Psoas muscle (tissue), 8 donors: ENCODE data around the gene ATG5. TPM values are rescaled to one million over a fixed set of nuclear protein-coding genes. Genes with fewer than 3 reads are reported as not detected.
A peak's percentile ranks its signal among the peaks of the same experiment; 100 is the strongest.

ENCODE experiments used
- ATAC-seq, 4 donors: fragments of 200-7000 bp; cut with Tn5 transposase; one replicate each; pipeline ENCODE4 v1.9.1; 2020; ENCODE audit warnings: moderate library complexity in 3 of 4, mild to moderate bottlenecking in 2 of 4
- DNase-seq, 2 donors: peaks; one replicate each; pipeline ENCODE4 v3.0.0-alpha.2; 2020
- H3K27ac ChIP-seq: fragments of 200-600 bp; one replicate; pipeline ENCODE4 v1.8.0; 2022
- H3K27me3 ChIP-seq, 3 donors: fragments of 200-600 bp in 1 of 3; one replicate each; pipeline versions ENCODE4 v1.6.1 to v1.8.0; 2013 to 2022; ENCODE audit warnings: low read length in 2 of 3, mild to moderate bottlenecking in 2 of 3, moderate library complexity in 1 of 3; ENCODE audit not compliant: insufficient read depth in 3 of 3
- H3K36me3 ChIP-seq, 2 donors: fragments of 200-600 bp in 1 of 2; one replicate each; pipeline versions ENCODE4 v1.6.1 to v1.8.0; 2013 to 2022; ENCODE audit warnings: low read depth in 1 of 2, mild to moderate bottlenecking in 1 of 2, moderate library complexity in 1 of 2; ENCODE audit not compliant: insufficient read depth in 1 of 2
- H3K4me1 ChIP-seq: fragments of 200-600 bp; one replicate; pipeline ENCODE4 v1.8.0; 2022
- H3K4me3 ChIP-seq: fragments of 200-600 bp; one replicate; pipeline ENCODE4 v1.8.0; 2022; ENCODE audit warnings: mild to moderate bottlenecking
- H3K9me3 ChIP-seq: fragments of 200-600 bp; one replicate; pipeline ENCODE4 v1.8.0; 2022
- CTCF ChIP-seq: fragments of 200-600 bp; IDR thresholded peaks from one replicate; pipeline ENCODE4 v1.8.0; 2022; ENCODE audit warnings: antibody characterized with exemption
- WGBS, 3 donors: extraction: QIAGEN DNeasy Blood & Tissue Kit; methylation state at CpG; one replicate each; pipeline versions ENCODE4 v1.1.6 to v1.1.7; 2013; 5-methylcytosine and 5-hydroxymethylcytosine counted together
- intact Hi-C, 2 donors: fragments of 100-400 bp; cut with DNase I; formaldehyde crosslinking; loops; one replicate each; pipeline versions ENCODE4 v1.11.0 to v1.14.2; 2022
- polyA plus RNA-seq, 3 donors: library from polyadenylated mRNA; stranded (reverse); fragments of 200-250 nt; gene quantifications; one replicate each; pipeline ENCODE4 v1.2.3, GENCODE V29; 2013
- total RNA-seq, 4 donors: library from RNA; stranded (reverse); fragmentation: NEBNext Ultra II Directional in 2 of 4; extraction: Animal tissue kit (Norgen Biotek cat#: 25700) in 2 of 4; gene quantifications; one replicate each; pipeline versions ENCODE4 v1.2.1 to v1.2.4, GENCODE V29; 2021 to 2023
- donor health status: healthy with polysubstance abuse.
- donor health status: DM: no; HTN: no; CAD: no; lungs with moderate emphysema.
- donor health status: Bipolar disorder and iron deficiency.
- donor health status: healthy.
- donor health status: DM: yes; HTN: yes; CAD: no.
- donor health status: DM: no; HTN: no; CAD: no.
- donor health status: DM: no; HTN: no; CAD: no.
- donor health status: DM: yes; HTN: yes; CAD: no.

Gene ATG5
- total and polyA plus RNA-seq, 7 donors: 13.5 to 35.7 (median 19.5) TPM

GRCh38 chr6:106141441-106142237 lies 183.9 kb downstream of the ATG5 start:
- Histone ChIP-seq H3K4me1 (peaks cover 16% of the 10 kb centered on the region), H3K4me3 (no peak overlapping the region), H3K9me3 (no peaks in the 10 kb centered on the region), H3K27me3 (no peaks in the 10 kb centered on the region), H3K36me3 (no peaks in the 10 kb centered on the region), H3K27ac (no peak overlapping the region)
- TF ChIP-seq CTCF: no peak
- ATAC-seq: peak; percentile 79 to 98 (median 86)
- WGBS, 3 donors: 36 to 42% (median 38%) methylated on average over 9 of the region's 9 CpGs
- intact Hi-C loops: no loop called here
- no peak for DNase-seq

GRCh38 chr6:106138151-106138550 lies 187.4 kb downstream of the ATG5 start:
- DNase-seq (no peak), ATAC-seq (no peak)
- no peak overlapping the region for H3K27ac ChIP-seq
- no peaks in the 10 kb centered on the region for H3K27me3 ChIP-seq
- intact Hi-C loops: no loop called here
- 81 to 87% (median 86%) methylated on average over 6 of the region's 6 CpGs for WGBS, 3 donors
- TF ChIP-seq CTCF: no peak
- no peak overlapping the region for H3K4me3 ChIP-seq
- H3K36me3 ChIP-seq: no peaks in the 10 kb centered on the region
- peaks cover 16% of the 10 kb centered on the region for H3K4me1 ChIP-seq
- H3K9me3 ChIP-seq: no peaks in the 10 kb centered on the region

- Histone ChIP-seq H3K4me1 (peaks cover 13% of the 10 kb centered on the region), H3K36me3 (no peaks in the 10 kb centered on the region), H3K27ac (no peak overlapping the region), H3K4me3 (no peak overlapping the region), H3K27me3 (no peaks in the 10 kb centered on the region), H3K9me3 (no peaks in the 10 kb centered on the region)
- no peak for TF ChIP-seq CTCF
- ATAC-seq: no peak
- intact Hi-C loops: no loop called here
- no peak for DNase-seq
- WGBS, 3 donors: 96 to 99% (median 96%) methylated on average over 5 of the region's 5 CpGs
These were observed 188.7 kb downstream of the ATG5 start for GRCh38 chr6:106136845-106137244.

GRCh38 chr6:106135911-106136571 lies 189.5 kb downstream of the ATG5 start:
- H3K9me3 ChIP-seq: no peaks in the 10 kb centered on the region
- ATAC-seq (no peak), DNase-seq (no peak)
- no peak overlapping the region for H3K4me3 ChIP-seq
- WGBS, 3 donors: 90 to 95% (median 94%) methylated on average over 16 of the region's 16 CpGs
- H3K27me3 ChIP-seq: no peaks in the 10 kb centered on the region
- peaks cover 5% of the 10 kb centered on the region for H3K4me1 ChIP-seq
- no peak overlapping the region for H3K27ac ChIP-seq
- intact Hi-C loops: no loop called here
- TF ChIP-seq CTCF: no peak
- no peaks in the 10 kb centered on the region for H3K36me3 ChIP-seq
